IMR-90 (cell line): ENCODE results near the gene ATP1A4. TPM values are rescaled to one million over a fixed set of nuclear protein-coding genes. Genes with fewer than 3 reads are reported as not detected.

Experiments used
- ATAC-seq: fragments of 200-7000 bp; cut with Tn5 transposase; 2 replicates; pipeline ENCODE4 v1.9.1; 2020; ENCODE audit warnings: low read depth, mild to moderate bottlenecking, moderate library complexity
- BruUV-seq: library from RNA; stranded (reverse); fragments of 400-500 nt; replicated peaks from 2 replicates; lab custom pipeline; 2021; lab: Mats Ljungman, UMichigan
- CTCF ChIA-PET: fragments of 300-600 bp; formaldehyde crosslinking; extraction: SDS; loops from one replicate; lab custom pipeline; 2021; ENCODE audit warnings: antibody characterized with exemption; lab: Yijun Ruan, JAX
- POLR2A ChIA-PET: fragments of 300-600 bp; sonication (Branson Sonifier 250); formaldehyde crosslinking; loops from one replicate; lab custom pipeline; 2022; ENCODE audit warnings: antibody characterized with exemption; ENCODE audit not compliant: unreplicated experiment; lab: Charles Lee
- DNase-seq: peaks from one replicate; pipeline ENCODE4 v3.0.0; 2013
- H2AFZ ChIP-seq: replicated peaks from 2 replicates; pipeline ENCODE3; 2013; ENCODE audit warnings: low read length, mild to moderate bottlenecking; ENCODE audit not compliant: poor library complexity
- H2AK5ac ChIP-seq: 2 replicates; pipeline ENCODE4 v1.6.1; 2013; ENCODE audit warnings: low read depth, low read length, inconsistent platforms
- H2AK9ac ChIP-seq: replicated peaks from 2 replicates; pipeline ENCODE3; 2013; ENCODE audit warnings: mild to moderate bottlenecking, low read depth, low read length, moderate library complexity; ENCODE audit not compliant: poor library complexity
- H2BK120ac ChIP-seq: 2 replicates; pipeline ENCODE4 v1.6.1; 2013; ENCODE audit warnings: low read depth, low read length, inconsistent platforms
- H2BK15ac ChIP-seq: 3 replicates; pipeline ENCODE4 v1.6.1; 2013; ENCODE audit warnings: low read depth, low read length, inconsistent platforms
- H2BK20ac ChIP-seq: 2 replicates; pipeline ENCODE4 v1.6.1; 2013; ENCODE audit warnings: low read depth, mild to moderate bottlenecking, inconsistent platforms, low read length, moderate library complexity
- H2BK5ac ChIP-seq: 2 replicates; pipeline ENCODE4 v1.6.1; 2013; ENCODE audit warnings: mild to moderate bottlenecking, low read depth, low read length, inconsistent platforms; ENCODE audit not compliant: poor library complexity, severe bottlenecking
- H3K14ac ChIP-seq: replicated peaks from 2 replicates; pipeline ENCODE4 v1.6.1; 2013; ENCODE audit warnings: low read depth, low read length, inconsistent platforms
- H3K18ac ChIP-seq: 2 replicates; pipeline ENCODE4 v1.6.1; 2013; ENCODE audit warnings: low read depth, low read length, control low read depth
- H3K23ac ChIP-seq: 2 replicates; pipeline ENCODE4 v1.6.1; 2013; ENCODE audit warnings: low read depth, low read length, inconsistent platforms
- H3K27ac ChIP-seq: 2 replicates; pipeline ENCODE4 v1.5.1; 2013; ENCODE audit warnings: mild to moderate bottlenecking, control low read depth, low read length; ENCODE audit not compliant: insufficient read depth
- H3K27me3 ChIP-seq: 2 replicates; pipeline ENCODE4 v1.6.1; 2013; ENCODE audit warnings: low read length; ENCODE audit not compliant: control insufficient read depth, insufficient read depth
- H3K36me3 ChIP-seq: 2 replicates; pipeline ENCODE4 v1.6.1; 2013; ENCODE audit warnings: low read length, mixed read lengths; ENCODE audit not compliant: control insufficient read depth, insufficient read depth
- H3K4ac ChIP-seq: 2 replicates; pipeline ENCODE4 v1.6.1; 2013; ENCODE audit warnings: low read depth, low read length, inconsistent platforms
- H3K4me1 ChIP-seq: 2 replicates; pipeline ENCODE4 v1.6.1; 2013; ENCODE audit warnings: low read length, mixed read lengths; ENCODE audit not compliant: control insufficient read depth, insufficient read depth
- H3K4me2 ChIP-seq: 2 replicates; pipeline ENCODE4 v1.6.1; 2013; ENCODE audit warnings: low read depth, mild to moderate bottlenecking, control low read depth, low read length, moderate library complexity
- H3K4me3 ChIP-seq: 2 replicates; pipeline ENCODE4 v1.5.1; 2013; ENCODE audit warnings: low read depth, mild to moderate bottlenecking, control low read depth, low read length, moderate library complexity; ENCODE audit not compliant: insufficient read depth
- H3K56ac ChIP-seq: 2 replicates; pipeline ENCODE4 v1.6.1; 2013; ENCODE audit warnings: low read length, inconsistent platforms; ENCODE audit not compliant: insufficient read depth; ENCODE audit errors: extremely low read depth
- H3K79me1 ChIP-seq, 2 experiments: 2 replicates each; pipeline ENCODE4 v1.6.1; 2013; ENCODE audit warnings: low read length in 2 of 2, inconsistent platforms in 1 of 2, low read depth in 1 of 2
- H3K9ac ChIP-seq: 2 replicates; pipeline ENCODE4 v1.6.1; 2013; ENCODE audit warnings: low read depth, low read length, control low read depth
- H3K9me1 ChIP-seq: 2 replicates; pipeline ENCODE4 v1.6.1; 2013; ENCODE audit warnings: low read length, inconsistent platforms; ENCODE audit not compliant: insufficient read depth
- H3K9me3 ChIP-seq: 2 replicates; pipeline ENCODE4 v1.6.1; 2013; ENCODE audit warnings: low read length; ENCODE audit not compliant: control insufficient read depth, insufficient read depth
- H4K20me1 ChIP-seq: 2 replicates; pipeline ENCODE4 v1.6.1; 2013; ENCODE audit warnings: low read length, inconsistent platforms; ENCODE audit not compliant: insufficient read depth
- H4K5ac ChIP-seq: 2 replicates; pipeline ENCODE4 v1.6.1; 2013; ENCODE audit warnings: mild to moderate bottlenecking, low read depth, low read length, control low read depth
- H4K8ac ChIP-seq, 2 experiments: 2 replicates each; pipeline ENCODE4 v1.6.1; 2013; ENCODE audit warnings: low read depth in 2 of 2, low read length in 2 of 2, control low read depth in 1 of 2, inconsistent platforms in 1 of 2
- H4K91ac ChIP-seq: 2 replicates; pipeline ENCODE4 v1.6.1; 2013; ENCODE audit warnings: low read depth, low read length, inconsistent platforms; ENCODE audit not compliant: insufficient read depth
- CEBPB ChIP-seq: IDR thresholded peaks from 2 replicates; pipeline ENCODE4 v1.6.1; 2012; ENCODE audit warnings: low read depth, low read length, improper control_type of control experiment
- CHD1 ChIP-seq: IDR thresholded peaks from 2 replicates; pipeline ENCODE4 v1.6.1; 2012; ENCODE audit warnings: low read depth, low read length, improper control_type of control experiment
- FOS ChIP-seq: fragments of 150-350 bp; IDR thresholded peaks from 2 replicates; pipeline ENCODE4 v1.6.1; 2016; ENCODE audit warnings: low read depth, low read length
- MAFK ChIP-seq: IDR thresholded peaks from 2 replicates; pipeline ENCODE4 v1.6.1; 2012; ENCODE audit warnings: low read depth, low read length, improper control_type of control experiment
- MAZ ChIP-seq: IDR thresholded peaks from 2 replicates; pipeline ENCODE4 v1.6.1; 2012; ENCODE audit warnings: low read depth, mild to moderate bottlenecking, low read length, improper control_type of control experiment, moderate library complexity, borderline replicate concordance
- MXI1 ChIP-seq: IDR thresholded peaks from 2 replicates; pipeline ENCODE4 v1.6.1; 2012; ENCODE audit warnings: low read depth, mild to moderate bottlenecking, low read length, moderate library complexity, borderline replicate concordance
- POLR2A ChIP-seq: IDR thresholded peaks from 2 replicates; pipeline ENCODE4 v1.6.1; 2012; ENCODE audit warnings: mild to moderate bottlenecking, low read depth, low read length
- RAD21 ChIP-seq: IDR thresholded peaks from 2 replicates; pipeline ENCODE4 v1.6.1; 2012; ENCODE audit warnings: low read length, improper control_type of control experiment
- RCOR1 ChIP-seq: IDR thresholded peaks from 2 replicates; pipeline ENCODE4 v1.6.1; 2012; ENCODE audit warnings: mild to moderate bottlenecking, low read length, improper control_type of control experiment; ENCODE audit not compliant: insufficient replicate concordance
- RFX5 ChIP-seq: IDR thresholded peaks from 2 replicates; pipeline ENCODE4 v1.8.0; 2012; ENCODE audit warnings: low read depth, mild to moderate bottlenecking, low read length, moderate library complexity
- SMC3 ChIP-seq: fragments of 150-350 bp; IDR thresholded peaks from 2 replicates; pipeline ENCODE4 v1.6.1; 2016; ENCODE audit warnings: low read depth, mild to moderate bottlenecking, antibody characterized with exemption, low read length, moderate library complexity
- WGBS, 2 experiments: methylation state at CpG; one replicate each; pipeline versions ENCODE4 v1.1.5 to v1.1.7; 2013; ENCODE audit warnings: missing lambda C conversion rate in 2 of 2; ENCODE audit not compliant: insufficient read length in 1 of 2; ENCODE audit errors: extremely low coverage in 2 of 2; 5-methylcytosine and 5-hydroxymethylcytosine counted together
- dilution Hi-C: fragments of 300-500 bp; cut with HindIII; formaldehyde crosslinking; loops from one replicate; pipeline ENCODE4 v1.14.3; 2018; ENCODE audit warnings: low sequenced_read_pairs; ENCODE audit not compliant: unreplicated experiment
- in situ Hi-C: fragments of 300-500 bp; cut with MboI; formaldehyde crosslinking; loops from 3 replicates; pipeline ENCODE4 v1.14.3; 2019; ENCODE audit warnings: low sequenced_read_pairs, inconsistent platforms, mixed read lengths
- intact Hi-C: fragments of 100-400 bp; cut with micrococcal nuclease; formaldehyde crosslinking; loops from 2 replicates; pipeline ENCODE4 v1.10.0; 2022
- polyA plus RNA-seq, 3 experiments: library from polyadenylated mRNA; depleted of rRNA; stranded (reverse); fragments of >200 nt; gene quantifications; 2 replicates each; pipeline ENCODE4 v1.2.3, GENCODE V29; 2012; ENCODE audit warnings: low replicate concordance in 1 of 3
- total RNA-seq: library from RNA; depleted of rRNA; stranded (reverse); fragments of >200 nt; gene quantifications from 2 replicates; pipeline ENCODE4 v1.2.3, GENCODE V29; 2012
- TF ChIP-seq, protein P1 (sequence below): fragments of 150-350 bp; IDR thresholded peaks from 2 replicates; pipeline ENCODE4 v1.6.1; 2017; ENCODE audit warnings: mild to moderate bottlenecking, antibody characterized with exemption, low read length, low read depth
- TF ChIP-seq, protein P2 (sequence below): conservative IDR thresholded peaks from 2 replicates; pipeline ENCODE4 v1.5.1; 2012; ENCODE audit warnings: mild to moderate bottlenecking, low read depth, low read length, improper control_type of control experiment

The ATP1A4 gene
- total and polyA plus RNA-seq, 2 of the 4 experiments (the other 2 are of a cell fraction), result not detected

DNA sequence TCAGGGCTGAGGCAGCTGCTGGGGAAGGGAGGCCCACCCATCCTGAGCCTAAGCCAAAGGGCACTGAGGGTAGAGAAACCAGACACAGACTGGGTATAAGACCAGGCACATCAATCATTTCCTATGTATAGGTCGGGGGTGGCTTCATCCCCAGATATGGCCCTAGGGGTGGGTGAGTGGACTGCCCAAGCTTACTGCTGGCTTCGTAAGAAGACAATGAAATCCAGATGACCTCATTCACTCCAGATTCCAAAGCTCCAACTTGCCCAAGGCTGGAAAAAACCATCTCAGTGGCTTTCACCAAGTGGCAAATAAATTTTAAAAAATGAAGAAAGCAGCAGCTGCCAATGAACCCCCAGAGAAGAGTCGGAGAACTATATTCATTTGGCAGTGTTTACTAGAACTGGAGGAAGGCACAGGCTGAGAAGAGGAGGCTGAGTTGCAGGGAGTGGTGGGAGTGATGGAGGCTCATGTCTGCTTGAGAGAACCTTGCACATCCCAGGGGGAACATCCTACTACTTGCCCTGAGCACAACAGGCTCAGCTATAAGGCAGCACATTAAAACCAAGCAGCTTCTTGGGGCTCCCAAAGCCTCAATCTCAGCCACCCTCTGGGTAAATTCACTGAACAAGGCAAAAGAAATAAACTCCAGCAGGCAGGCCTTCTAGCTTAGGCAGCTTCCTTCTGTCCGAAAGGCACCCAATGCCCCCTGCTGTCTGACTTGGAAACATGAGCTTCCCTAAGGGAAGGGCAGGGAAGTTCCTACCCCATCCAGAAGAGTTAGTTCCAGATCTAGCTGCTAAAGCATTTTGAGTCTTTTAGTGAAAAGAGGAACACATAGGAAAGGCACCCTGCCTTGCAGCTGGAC is 67.9 kb downstream of the ATP1A4 start:
- peak overlapping the region; percentile 43 for H2BK5ac ChIP-seq
- H3K36me3 ChIP-seq, result peaks cover 66% of the 10 kb centered on the region
- intact Hi-C loops (loop anchor here (1.0 to 10.0 kb wide), 3 partner anchors 26 to 294 kb away; partner anchors contain the start of gene TAGLN2), dilution Hi-C loops (loop anchor here (10.0 kb wide), 1 partner anchor 114 kb away; no protein-coding TSS in a partner anchor), in situ Hi-C loops (no loop called here)
- peak overlapping the region; percentile 21; the same call in 1 of the 2 replicates for H3K23ac ChIP-seq
- ChIA-PET CTCF (interaction anchor here (0.5 to 5.2 kb wide), 22 partner anchors 8 to 982 kb away, joined by 3 to 63 read pairs (median 4); partner anchors contain the start of gene KCNJ10), POLR2A (interaction anchor here (0.5 to 1.1 kb wide), 3 partner anchors 10 to 30 kb away, joined by 3 to 5 read pairs (median 3); no protein-coding TSS in a partner anchor)
- peaks cover 4% of the 10 kb centered on the region; the same call in 1 of the 2 replicates for H3K9me1 ChIP-seq
- H2BK120ac ChIP-seq, result no peak overlapping the region
- H3K9me3 ChIP-seq, result no peaks in the 10 kb centered on the region
- no peaks in the 10 kb centered on the region for H3K27me3 ChIP-seq
- H2AK9ac ChIP-seq, result peak overlapping the region; percentile 18
- no peak overlapping the region for H3K4me2 ChIP-seq
- no peak overlapping the region for H3K18ac ChIP-seq
- H3K79me1 ChIP-seq, result peaks cover 0 to 27% of the 10 kb centered on the region in 2 experiments; a peak in 3 of 4 replicates
- peak overlapping the region; percentile 45; the same call in 1 of the 2 replicates for H2AK5ac ChIP-seq
- H3K4me3 ChIP-seq, result no peak overlapping the region
- H3K14ac ChIP-seq, result no peak overlapping the region; the same call in 1 of the 2 replicates
- no TSS peak for BruUV-seq
- H4K20me1 ChIP-seq, result peaks cover 33% of the 10 kb centered on the region
- peaks cover 21% of the 10 kb centered on the region for H3K4me1 ChIP-seq
- no peak overlapping the region for H4K91ac ChIP-seq
- H3K9ac ChIP-seq, result peak overlapping the region; percentile 19
- peak overlapping the region; percentile 30; the same call in 1 of the 2 replicates for H4K5ac ChIP-seq
- no CpG with 5 or more reads among the region's 4 CpGs for WGBS, 2 experiments
- no peak overlapping the region for H2BK20ac ChIP-seq
- no peak overlapping the region for H2AFZ ChIP-seq
- no peak overlapping the region for H3K56ac ChIP-seq
- 0 out of 3 replicates have a peak overlapping the region, but pooled peaks have one; percentile 6 for H2BK15ac ChIP-seq
- peak overlapping the region; percentile 53; the same call in 1 of the 2 replicates for H3K27ac ChIP-seq
- DNase-seq (peak; percentile 80), ATAC-seq (peak; percentile 79)
- H4K8ac ChIP-seq, result peak overlapping the region in 1 of 2 experiments; percentile 64; a peak in 2 of 4 replicates
- H3K4ac ChIP-seq, result peak overlapping the region; percentile 31
- TF ChIP-seq SMC3 (peak; percentile 93), MAFK (no peak), RFX5 (no peak), FOS (no peak), RCOR1 (no peak), MXI1 (no peak), CEBPB (peak; percentile 43; the same call in 1 of the 2 replicates), CHD1 (no peak), RAD21 (peak; percentile 79), POLR2A (no peak), MAZ (no peak)
- TF ChIP-seq, protein P1, sequence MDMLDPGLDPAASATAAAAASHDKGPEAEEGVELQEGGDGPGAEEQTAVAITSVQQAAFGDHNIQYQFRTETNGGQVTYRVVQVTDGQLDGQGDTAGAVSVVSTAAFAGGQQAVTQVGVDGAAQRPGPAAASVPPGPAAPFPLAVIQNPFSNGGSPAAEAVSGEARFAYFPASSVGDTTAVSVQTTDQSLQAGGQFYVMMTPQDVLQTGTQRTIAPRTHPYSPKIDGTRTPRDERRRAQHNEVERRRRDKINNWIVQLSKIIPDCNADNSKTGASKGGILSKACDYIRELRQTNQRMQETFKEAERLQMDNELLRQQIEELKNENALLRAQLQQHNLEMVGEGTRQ, result no peak
- TF ChIP-seq, protein P2, sequence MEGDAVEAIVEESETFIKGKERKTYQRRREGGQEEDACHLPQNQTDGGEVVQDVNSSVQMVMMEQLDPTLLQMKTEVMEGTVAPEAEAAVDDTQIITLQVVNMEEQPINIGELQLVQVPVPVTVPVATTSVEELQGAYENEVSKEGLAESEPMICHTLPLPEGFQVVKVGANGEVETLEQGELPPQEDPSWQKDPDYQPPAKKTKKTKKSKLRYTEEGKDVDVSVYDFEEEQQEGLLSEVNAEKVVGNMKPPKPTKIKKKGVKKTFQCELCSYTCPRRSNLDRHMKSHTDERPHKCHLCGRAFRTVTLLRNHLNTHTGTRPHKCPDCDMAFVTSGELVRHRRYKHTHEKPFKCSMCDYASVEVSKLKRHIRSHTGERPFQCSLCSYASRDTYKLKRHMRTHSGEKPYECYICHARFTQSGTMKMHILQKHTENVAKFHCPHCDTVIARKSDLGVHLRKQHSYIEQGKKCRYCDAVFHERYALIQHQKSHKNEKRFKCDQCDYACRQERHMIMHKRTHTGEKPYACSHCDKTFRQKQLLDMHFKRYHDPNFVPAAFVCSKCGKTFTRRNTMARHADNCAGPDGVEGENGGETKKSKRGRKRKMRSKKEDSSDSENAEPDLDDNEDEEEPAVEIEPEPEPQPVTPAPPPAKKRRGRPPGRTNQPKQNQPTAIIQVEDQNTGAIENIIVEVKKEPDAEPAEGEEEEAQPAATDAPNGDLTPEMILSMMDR, result peak; percentile 79
